ENCODE data around the gene CPNE7.

Gene CPNE7

GRCh38 chr16:89606006-89606405 lies 30.4 kb downstream of the CPNE7 start:
- no peak for DNase-seq

GRCh38 chr16:89607453-89607852 lies 31.9 kb downstream of the CPNE7 start:
- DNase-seq = no peak

- no peak for DNase-seq
Measured at GRCh38 chr16:89607937-89608740, 32.6 kb downstream of the CPNE7 start.

GRCh38 chr16:89610108-89610453 lies 34.5 kb downstream of the CPNE7 start:
- no peak for DNase-seq

- DNase-seq = no peak
Measured at GRCh38 chr16:89612415-89613166, 37.0 kb downstream of the CPNE7 start.

DNA sequence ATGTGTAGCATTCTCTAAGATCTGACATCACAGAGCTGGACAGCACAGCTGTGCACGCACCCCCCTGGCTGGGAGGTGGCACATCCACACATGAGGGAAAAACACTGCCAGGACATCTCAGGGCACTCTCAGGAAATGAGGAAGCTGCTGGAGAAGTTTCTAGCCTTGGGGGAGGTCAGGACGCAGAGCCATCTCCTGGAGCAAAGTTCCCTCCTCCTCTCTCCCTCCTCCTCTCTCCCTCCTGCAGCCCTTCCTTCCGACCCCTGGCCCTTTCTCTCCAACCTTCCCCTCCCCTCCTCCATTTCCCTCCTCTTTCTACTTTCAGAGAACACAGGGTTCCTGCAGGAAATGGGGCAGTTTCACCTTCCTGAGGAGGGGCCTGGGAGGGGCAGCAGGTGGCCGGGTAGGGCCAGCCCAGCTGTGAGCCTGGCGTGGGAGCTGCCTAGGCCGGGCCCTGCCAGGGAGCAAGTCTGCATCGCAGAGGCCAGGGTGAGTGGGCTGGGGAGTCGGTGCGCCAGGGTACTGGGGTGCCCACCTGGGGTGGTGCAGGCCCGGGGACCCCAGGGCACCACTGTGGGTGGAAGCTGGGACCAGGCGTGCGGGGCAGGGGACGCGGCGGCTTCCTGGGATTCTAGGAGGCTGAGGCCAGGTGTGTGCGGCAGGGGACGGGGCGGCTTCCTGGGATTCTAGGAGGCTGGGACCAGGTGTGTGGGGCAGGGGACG lies 37.8 kb downstream of the CPNE7 start, which contains the start of gene DPEP1:
Gene DPEP1 (plus strand): TSS at position 412 of the 723 bp plus-strand sequence. CDS start 16,769 bp downstream, outside the sequence.
- DNase-seq = no peak

- no peak for DNase-seq
Measured at GRCh38 chr16:89613954-89614459, 38.4 kb downstream of the CPNE7 start.

DNA sequence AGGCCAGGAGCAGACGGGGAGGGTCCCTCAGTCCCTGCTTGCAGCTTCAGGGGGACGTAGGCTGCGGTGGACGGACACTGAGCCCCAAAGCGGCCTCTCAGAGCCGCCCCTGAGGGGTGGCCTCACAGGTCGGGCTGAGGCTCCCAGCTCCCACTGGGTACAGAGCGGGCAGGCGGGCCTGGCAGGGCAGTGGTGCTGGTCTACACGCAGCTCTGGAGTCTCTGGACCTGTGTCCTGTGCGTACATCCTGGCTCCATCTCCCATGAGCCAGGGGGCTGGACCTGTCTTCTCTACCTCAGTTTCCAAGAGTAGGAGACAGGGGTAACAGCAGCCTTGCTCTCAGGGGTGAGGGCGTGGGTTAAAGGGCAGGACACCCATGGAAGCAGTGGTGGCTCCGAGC lies 39.6 kb downstream of the CPNE7 start:
- DNase-seq = no peak

DNA sequence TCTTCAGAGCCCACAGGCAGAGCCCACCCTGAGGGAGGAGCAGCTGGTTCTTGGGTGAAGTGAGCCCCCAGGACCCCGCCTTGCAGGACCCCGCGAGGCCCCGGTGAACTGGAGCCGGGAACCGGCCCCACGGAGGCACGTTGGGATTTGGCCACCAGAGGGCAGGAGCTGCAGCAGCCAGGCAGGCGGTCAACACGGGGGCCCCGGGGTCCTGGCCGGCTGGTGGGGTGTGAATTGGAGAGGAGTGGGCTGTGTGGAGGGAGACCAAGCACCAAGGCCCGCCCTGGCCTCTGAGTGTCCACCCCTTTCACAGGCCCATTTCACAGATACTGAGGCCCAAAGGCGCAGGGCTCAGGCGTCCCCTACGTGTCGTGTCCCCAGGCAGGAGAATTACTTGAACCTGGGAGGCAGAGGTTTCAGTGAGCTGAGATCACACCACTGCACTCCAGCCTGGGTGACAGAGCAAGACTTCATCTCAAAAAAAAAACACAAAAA lies 40.1 kb downstream of the CPNE7 start:
- no peak for DNase-seq

DNA sequence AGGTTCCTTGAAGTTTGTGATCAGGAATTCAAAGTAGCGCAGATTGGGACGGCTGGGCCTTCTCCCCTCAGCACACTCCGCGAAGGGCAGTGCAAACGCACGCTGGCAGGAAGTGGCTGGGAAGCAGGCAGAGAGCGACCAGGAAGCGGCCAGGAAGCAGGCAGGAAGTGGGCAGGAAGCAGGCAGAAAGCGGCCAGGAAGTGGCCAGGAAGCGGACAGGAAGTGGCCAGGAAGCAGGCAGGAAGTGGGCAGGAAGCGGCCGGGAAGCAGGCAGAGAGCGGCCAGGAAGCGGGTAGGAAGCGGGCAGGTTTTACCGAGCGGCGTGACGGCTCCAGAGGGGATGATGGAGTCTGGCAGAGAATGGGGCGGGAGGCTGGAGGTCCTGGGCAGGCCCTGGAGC lies 41.1 kb downstream of the CPNE7 start:
- DNase-seq = no peak

DNA sequence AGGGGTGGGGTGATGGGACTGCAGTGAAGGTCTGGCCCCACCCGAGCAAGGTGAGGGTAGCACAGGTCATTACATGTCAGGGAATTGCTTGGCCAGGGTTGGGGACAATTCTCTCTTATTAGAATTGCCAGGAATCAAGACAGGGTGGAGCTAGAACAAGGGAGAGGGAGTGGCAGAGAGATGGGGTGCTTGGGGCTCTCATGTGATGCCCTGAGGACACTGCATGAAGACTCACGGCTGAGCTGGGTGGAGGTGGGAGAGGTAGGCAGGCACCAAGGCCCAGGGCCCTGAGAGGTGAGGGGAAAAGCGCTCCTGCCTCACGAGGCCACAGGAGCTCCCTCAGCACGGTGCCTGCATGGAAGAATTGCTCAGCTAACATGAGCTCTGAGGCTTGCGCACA lies 41.5 kb downstream of the CPNE7 start:
- DNase-seq = no peak

- DNase-seq = no peak
Measured at GRCh38 chr16:89618109-89618998, 42.8 kb downstream of the CPNE7 start.

DNA sequence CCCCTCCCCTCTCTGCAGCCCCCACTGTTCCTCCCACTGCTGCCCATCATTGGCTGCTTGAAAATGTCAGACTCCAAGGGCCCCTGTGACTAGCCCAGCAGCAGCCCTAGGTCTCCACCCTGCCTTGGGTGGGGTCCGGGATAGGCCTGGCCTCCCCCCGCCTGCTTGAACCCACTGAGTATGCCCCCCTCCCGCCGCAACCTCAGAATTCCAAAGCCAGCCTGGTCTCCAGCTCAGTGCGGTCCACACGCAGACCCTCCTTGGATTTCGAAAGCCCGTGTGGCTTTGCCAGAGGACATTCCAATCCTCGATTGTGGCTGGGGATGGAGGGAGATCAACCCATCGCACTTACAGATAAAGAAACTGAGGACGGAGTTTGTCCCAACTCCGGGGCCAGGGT lies 44.3 kb downstream of the CPNE7 start:
- DNase-seq = no peak

- no peak for DNase-seq
Measured at GRCh38 chr16:89620406-89620841, 44.9 kb downstream of the CPNE7 start.

- DNase-seq = no peak
Measured at GRCh38 chr16:89621136-89621697, 45.7 kb downstream of the CPNE7 start.

GRCh38 chr16:89621698-89622409 lies 46.3 kb downstream of the CPNE7 start:
- no peak for DNase-seq

DNA sequence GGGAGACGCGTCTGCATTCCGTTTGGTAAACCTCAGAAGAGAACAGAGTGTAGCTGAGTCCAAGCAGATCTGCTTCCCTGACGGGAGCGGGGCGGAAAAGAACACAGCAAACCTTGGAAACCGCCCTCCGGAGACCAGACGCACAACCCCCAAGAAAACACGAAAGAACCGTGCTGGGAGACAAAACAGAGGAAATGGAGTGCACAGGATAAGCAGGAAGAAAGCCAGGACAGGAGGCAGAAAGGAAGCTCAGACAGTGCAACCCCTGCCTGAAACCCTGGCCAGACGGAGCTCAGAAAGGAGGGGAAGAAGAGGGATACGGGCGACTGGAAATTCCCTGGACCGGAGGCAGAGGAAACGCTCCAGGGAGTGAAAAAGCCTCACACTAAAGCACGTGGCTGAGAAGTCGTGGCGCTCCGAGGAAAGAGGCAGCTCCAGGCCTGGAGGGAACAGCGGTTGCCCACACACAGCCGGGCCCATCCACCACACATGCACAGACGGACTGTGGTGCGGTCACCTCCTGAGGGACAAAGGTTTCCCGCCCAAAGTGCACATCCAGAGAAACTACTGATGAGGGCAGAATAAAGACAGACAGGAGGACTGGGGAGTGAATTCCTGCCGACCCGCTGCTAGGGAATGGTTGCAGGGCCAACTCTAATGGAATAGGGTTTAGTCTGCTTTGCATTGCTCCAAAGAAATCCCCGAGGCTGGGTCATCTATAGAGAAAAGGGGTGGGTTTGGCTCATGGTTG lies 48.1 kb downstream of the CPNE7 start:
- DNase-seq = no peak

- DNase-seq = no peak
Measured at GRCh38 chr16:89624777-89625761, 49.5 kb downstream of the CPNE7 start.
